Iris pigment epithelial cell (primary cell): ENCODE results near the gene SLC11A1.

Experiments
- DNase-seq: peaks from one replicate; pipeline ENCODE4 v3.0.0-alpha.2; 2011; ENCODE audit warnings: low read depth

SLC11A1 gene

DNA sequence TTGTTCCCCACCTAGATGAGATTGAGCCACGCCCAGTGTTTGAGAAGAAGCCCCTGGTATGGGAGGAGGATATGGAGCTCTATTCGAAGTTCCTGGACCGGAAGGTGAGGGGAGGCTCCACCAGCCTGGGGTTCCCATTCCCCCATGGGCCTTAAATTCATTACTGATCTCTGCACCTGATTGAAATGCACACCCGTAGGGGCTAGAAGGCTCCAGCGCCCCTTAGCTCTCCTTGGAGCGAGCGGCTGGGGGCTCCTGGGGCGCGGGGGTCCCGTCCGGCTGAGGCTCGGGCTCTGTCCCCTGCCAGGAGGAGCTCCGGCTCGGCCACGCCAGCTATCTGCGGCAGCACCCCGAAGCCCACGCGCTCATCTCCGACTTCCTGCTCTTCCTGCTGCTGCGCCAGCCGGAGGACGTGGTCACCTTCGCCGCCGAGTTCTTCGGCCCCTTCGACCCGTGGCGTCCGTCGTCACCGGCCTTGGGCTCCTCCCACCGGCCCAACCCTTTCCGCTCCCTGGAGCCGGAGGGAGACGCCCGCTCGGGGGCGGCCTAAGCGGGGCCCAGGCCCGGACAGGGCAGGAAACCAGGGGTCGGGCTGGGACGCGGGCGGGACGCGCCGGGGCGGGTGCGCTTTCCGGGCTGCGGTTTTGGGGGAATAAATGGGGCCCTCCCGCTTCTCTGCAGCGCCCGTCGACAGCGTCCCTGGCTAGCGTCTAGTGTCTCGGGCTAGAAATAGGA lies 14.5 kb upstream of the SLC11A1 start:
- DNase-seq: peak; percentile 63

DNA sequence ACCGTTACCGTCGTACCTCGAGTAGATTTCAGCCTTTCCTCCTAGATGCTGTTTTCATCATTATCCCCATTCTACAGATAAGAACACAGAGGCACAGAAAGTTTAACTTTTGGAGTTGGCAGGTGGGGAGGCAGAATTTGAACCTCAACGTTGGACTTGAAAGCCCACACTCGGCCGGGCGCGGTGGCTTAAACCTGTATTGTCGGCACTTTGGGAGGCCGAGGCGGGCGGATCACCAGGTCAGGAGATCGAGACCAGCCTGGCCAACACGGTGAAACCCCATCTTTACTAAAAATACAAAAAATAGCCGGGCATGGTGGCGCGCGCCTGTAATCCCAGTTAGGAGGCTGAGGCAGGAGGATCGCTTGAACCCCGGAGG lies 13.9 kb upstream of the SLC11A1 start:
- DNase-seq: no peak

DNA sequence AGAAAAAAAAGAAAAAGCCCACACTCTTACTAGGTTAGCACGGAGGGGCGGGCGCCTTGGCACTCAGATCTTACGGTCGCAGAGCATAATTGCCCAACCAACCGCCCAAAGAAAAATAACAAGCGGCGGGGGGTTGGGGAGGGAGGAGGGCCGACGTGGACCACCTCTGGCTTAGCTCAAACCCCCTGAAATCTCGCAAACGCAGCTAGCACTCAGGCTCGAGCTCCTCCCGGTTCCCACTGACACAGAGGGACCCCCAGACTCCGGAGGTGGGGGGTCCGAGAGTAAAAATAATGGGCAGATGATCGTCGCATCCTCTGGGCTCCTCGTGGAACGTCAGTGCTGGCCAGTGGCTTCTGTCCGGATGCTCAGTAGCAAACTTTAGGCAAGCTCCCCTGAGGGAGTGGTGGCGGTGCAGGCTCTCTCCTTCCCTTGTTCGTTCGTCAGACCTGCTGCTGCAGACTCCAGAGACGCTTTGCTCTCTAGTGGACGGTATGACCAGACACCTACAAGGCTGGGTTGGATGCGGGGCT lies 13.4 kb upstream of the SLC11A1 start:
- DNase-seq: peak; percentile 36

DNA sequence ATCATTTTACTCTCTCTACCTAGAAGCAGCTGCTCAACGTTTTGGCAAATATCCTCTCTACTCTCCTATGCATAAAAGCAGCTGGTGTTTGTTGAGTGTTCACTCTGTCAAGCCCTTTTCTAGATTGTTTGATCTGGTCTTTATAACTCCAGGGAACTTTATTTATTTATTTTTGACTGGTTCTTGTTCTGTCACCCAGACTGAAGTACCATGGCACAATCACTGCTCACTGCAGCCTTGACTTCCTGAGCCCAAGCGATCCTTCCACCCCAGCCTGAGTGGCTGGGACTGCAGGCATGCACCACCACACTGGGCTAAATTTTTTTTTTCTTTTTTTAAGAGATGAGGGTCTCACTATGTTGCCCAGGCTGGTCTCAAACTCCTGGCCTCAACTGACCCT lies 12.7 kb upstream of the SLC11A1 start:
- DNase-seq: no peak

DNA sequence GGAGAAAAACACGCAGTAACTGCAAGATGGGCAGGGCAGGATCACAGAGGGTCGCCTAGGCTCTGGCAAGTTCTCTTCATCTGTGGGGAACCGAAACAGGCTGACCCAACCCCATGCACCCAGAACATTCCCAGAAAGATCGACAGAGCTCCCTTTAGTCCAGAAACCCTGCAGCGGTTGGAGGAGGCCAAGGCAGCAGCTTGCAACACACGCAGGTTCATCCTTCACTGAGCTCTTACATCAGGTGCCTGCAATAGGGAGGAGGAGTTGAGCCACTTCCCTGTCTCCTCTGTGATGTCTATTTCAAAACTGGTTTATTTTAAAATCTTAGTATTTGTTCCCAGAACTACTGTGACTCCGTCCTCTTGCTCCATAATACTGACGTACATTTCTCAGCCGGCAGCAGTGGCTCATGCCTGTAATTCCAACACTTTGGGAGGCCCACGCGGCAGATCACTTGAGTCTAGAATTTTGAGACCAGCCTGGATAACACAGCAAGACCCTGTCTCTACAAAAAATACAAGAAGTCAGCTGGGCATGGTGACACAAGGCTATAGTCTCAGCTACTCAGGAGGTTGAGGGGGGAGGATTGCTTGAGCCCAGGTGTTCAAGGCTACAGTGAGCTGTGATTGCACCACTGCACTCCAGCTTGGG lies 11.5 kb upstream of the SLC11A1 start:
- peak; percentile 81 for DNase-seq

DNA sequence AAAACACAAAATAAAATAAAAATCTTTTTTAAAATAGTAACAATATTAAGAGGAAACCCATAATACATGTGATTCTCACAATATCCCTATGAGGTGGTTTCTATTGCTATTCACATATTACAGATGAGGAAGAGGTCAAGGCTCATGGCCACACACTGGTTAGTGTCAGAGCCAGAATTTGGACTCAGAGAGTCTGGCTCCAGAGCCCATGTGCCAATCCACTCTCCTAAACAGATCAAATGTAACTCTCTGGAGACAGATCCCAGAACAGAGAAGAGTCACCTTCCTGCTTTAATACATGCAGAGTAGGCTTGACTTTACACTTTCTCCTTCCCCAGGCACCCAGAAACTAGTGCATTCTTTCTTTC lies 10.1 kb upstream of the SLC11A1 start:
- no peak for DNase-seq

DNA sequence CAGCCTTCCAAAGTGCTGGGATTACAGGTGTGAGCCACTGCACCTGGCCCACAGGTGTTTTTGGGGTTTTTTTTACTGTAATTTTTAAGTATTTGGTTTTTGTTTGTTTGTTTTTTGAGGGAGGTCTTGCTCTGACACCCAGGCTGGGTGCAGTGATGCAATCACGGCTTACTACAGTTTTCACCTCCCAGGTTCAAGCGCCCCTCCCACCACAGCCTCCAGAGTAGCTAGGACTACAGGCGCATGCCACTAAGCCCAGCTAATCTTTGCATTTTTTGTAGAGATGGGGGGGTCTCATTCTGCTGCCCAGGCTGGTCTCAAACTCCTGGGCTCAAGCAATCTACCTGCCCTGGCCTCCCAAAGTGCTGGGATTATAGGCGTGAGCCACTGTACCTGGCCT lies 7.3 kb upstream of the SLC11A1 start:
- no peak for DNase-seq

DNA sequence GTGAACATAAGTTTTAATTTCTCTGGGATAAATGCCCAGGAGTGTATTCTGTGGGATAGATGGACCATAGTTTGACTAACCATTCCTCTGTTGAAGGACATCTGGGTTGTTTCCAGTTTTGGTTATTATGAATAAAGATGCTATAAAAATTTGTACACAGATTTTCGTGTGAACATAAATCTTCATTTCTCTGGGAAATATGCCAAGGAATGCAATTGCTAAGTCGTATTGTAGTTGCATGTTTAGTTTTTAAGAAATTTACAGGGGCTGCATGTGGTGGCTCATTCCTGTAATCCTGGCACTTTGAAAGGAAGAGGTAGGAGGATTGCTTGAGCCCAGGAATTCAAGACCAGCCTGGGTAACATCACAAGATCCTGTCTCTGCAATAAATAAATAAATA lies 6.9 kb upstream of the SLC11A1 start:
- peak; percentile 76 for DNase-seq

DNA sequence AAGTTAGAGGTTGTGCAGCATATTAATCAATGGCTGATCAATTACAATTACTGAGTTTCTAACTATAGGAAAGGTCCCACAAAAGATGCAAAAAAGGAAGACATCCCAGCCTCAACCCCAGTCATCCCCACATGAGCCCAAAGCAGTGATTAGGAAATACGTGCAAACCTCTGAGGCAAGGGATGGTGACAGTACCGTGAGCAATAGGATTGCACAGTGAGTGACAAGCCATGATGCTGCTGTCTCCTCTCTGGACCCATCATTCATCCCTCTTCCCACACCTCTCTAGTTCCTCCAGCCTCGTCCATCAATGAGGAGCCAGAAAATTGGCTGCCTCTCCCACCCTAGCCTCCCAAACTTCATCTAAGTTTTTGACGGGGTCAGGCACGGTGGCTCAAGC lies 4.0 kb upstream of the SLC11A1 start:
- no peak for DNase-seq

DNA sequence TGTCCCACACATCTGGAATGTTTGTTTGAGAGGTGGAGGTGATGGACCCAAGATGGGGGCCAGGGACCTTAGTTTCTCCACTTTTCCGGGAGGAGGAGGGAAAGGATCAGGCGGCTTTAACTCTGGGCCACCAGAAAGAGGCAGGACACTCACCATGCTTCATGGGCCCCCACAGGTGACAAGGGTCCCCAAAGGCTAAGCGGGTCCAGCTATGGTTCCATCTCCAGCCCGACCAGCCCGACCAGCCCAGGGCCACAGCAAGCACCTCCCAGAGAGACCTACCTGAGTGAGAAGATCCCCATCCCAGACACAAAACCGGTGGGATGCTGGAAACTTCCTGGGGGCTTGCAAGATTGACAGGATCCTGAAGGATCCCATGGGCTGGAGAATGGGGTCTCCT lies 712 bp downstream of the SLC11A1 start:
- DNase-seq: no peak

DNA sequence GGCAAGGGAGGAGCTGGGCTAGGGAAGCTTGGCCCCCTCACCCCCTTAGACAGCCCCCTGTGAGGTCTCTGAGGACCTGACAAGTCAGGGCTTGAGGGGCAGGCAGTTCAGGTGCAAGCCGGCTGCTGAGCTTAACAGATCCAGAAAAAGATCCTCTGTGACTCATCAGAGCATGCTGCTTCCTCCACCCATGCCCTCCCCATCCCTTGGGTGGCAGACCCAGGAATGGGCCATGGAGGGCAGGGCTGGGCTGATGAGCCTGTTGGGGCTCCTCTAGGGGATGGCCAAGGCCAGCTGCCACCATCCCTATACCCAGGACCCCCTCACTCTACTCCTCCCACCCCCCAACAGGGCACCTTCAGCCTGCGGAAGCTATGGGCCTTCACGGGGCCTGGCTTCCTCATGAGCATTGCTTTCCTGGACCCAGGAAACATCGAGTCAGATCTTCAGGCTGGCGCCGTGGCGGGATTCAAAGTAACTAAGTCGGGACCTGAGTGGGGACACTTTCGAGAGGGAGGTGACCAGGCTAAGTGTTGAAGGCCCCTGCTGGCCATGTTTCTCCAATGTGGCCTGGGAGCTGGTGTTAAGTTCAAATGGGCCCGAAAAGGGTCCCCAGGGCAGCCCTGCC lies 1.9 kb downstream of the SLC11A1 start:
- DNase-seq: no peak

DNA sequence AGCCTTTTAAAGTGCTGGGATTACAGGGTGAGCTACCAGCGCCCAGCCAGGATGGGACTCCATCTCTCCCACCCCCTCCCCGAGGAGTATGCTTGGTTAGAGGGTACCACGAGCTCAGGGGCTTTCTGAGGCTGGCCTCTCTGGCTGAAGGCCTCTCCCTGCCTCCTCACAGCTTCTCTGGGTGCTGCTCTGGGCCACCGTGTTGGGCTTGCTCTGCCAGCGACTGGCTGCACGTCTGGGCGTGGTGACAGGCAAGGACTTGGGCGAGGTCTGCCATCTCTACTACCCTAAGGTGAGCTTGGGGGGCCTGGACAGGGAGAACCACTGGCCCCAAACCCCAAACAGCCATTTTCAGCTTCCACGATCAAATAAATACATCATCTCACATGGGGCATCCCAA lies 2.9 kb downstream of the SLC11A1 start:
- no peak for DNase-seq

DNA sequence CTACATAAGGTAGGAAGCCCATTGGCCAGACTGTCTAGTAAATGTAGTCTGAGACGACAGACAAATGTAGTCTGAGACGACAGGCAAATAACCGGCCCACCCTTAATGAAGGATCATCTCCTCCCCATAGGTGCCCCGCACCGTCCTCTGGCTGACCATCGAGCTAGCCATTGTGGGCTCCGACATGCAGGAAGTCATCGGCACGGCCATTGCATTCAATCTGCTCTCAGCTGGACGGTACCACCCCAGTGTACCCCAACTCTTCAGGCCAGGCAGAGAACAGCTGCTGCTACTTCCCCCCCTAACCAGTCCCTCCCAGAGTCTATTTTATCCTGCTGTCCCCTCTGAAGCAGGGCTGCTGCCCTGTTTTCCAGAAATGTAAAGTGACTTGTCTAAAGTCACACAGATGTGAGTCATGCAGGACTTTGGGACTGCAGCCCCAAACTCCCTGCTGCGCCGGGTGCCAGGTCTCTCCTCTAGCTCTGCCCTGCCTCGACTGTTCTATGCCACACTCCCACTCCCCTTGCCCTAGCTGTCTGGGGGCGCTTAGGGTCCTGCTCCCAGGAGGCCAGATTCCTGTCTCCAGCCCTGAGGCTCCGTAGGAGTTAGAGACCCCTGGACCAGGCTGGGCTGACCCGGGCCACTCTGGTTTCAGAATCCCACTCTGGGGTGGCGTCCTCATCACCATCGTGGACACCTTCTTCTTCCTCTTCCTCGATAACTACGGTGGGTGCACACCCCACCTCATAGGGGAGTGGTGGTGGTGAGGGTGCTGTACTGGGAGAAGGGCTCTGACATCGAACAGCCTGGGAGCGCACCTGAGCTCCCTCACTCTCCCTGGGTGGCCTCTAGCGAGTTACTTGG lies 4.7 kb downstream of the SLC11A1 start:
- DNase-seq: no peak

DNA sequence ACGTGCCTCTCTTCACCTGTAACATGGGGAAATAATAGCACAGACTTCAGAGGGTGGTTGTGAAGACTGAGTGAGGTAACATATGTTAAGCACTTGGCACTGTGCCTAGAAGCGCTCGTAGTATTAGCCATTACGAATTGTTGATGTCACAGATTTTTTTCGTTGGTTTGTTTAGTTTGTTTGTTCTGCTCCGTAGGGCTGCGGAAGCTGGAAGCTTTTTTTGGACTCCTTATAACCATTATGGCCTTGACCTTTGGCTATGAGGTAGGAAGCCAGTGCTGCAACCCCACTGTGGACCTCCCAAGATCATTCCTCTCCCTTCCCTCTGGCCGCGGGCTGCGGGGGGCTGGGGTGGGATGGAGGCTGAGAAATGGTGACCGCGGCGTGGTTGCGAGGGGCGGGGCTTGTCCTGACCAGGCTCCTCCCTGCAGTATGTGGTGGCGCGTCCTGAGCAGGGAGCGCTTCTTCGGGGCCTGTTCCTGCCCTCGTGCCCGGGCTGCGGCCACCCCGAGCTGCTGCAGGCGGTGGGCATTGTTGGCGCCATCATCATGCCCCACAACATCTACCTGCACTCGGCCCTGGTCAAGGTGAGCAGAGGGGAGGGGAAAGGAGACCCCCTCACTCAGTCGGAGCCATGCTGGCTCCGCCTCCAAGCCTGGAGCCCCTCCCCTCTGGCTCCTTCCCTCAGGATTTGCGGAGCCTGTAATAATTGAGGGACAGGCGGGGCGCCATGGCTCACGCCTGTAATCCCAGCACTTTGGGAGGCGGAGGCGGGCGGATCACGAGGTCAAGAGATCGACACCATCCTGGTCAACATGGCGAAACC lies 5.5 kb downstream of the SLC11A1 start:
- peak; percentile 86 for DNase-seq

DNA sequence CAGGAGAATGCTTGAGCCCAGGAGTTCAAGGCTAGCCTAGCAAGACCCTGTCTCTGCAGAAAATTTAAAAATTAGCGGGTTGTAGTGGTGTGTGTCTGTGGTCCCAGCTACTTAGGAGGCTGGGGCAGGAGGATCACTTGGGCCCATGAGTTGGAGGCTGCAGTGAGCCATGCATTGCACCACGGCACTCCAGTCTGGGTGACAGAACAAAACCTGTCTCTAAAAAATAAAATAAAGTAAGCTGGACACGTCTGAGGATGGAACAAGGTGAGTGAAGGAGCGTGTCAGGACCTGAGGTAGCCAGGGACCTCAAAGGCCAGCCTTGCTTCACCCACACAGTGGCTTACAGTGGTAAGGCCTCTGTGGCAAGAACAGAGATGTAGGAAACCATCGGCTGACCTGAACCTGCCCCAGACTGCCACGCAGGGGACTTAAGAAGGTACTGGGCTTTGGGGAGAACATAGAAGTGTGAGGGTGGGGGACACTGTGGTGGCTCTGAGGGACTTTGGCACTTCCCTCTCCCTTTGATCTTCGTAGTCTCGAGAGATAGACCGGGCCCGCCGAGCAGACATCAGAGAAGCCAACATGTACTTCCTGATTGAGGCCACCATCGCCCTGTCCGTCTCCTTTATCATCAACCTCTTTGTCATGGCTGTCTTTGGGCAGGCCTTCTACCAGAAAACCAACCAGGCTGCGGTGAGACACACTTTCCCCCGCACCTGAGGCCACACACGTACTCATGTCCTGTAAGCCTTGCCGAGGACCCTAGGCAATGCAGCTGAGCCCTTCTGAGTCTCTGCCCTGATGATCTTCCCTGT lies 7.5 kb downstream of the SLC11A1 start:
- no peak for DNase-seq

DNA sequence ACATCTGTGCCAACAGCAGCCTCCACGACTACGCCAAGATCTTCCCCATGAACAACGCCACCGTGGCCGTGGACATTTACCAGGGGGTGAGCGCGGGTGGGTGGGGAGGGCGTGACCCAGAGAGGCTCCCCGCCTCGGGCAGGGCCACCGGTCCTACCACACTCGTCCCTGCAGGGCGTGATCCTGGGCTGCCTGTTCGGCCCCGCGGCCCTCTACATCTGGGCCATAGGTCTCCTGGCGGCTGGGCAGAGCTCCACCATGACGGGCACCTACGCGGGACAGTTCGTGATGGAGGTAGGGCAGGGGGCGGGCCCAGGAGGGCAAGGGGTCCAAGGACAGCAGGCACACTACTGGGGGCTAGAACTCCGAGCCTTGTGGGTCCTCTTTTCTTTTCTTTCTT lies 9.1 kb downstream of the SLC11A1 start:
- no peak for DNase-seq

DNA sequence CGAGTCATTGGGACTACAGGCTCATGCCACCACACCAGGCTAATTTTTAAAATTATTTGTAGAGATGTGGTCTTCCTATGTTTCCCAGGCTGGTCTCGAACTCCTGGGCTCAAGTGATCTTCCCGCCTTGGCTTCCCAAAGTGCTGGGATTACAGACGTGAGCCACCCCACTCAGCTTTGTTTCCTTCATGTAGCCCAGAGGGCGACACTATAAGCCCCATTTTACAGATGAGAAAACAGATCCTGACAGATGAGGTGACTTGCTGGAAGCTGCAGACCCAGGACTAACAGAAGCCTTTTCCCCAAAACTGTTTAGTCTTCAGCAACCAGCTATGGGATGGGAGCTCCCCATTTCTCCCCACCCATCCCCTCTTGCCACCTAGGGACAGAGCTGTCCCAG lies 10.4 kb downstream of the SLC11A1 start:
- no peak for DNase-seq

DNA sequence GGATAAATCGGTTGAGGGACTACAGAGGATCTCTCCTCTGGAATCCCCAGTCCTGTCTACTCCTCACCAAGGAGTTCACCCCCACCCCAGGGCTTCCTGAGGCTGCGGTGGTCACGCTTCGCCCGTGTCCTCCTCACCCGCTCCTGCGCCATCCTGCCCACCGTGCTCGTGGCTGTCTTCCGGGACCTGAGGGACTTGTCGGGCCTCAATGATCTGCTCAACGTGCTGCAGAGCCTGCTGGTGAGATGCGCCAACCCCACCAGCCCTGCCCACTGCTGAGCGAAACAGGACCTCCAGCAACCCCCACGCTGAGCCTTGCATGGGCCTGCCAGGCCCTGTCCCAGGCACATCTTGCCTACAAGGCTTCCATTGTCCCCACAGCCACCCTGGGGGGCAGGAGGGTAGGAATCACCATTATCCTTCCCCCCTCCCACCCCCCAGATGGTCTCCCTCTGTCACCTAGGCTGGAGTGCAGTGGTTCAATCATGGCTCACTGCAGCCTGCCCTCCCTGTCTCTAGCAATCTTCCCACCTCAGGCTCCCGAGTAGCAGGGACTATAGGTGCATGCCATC lies 10.9 kb downstream of the SLC11A1 start:
- DNase-seq: no peak

DNA sequence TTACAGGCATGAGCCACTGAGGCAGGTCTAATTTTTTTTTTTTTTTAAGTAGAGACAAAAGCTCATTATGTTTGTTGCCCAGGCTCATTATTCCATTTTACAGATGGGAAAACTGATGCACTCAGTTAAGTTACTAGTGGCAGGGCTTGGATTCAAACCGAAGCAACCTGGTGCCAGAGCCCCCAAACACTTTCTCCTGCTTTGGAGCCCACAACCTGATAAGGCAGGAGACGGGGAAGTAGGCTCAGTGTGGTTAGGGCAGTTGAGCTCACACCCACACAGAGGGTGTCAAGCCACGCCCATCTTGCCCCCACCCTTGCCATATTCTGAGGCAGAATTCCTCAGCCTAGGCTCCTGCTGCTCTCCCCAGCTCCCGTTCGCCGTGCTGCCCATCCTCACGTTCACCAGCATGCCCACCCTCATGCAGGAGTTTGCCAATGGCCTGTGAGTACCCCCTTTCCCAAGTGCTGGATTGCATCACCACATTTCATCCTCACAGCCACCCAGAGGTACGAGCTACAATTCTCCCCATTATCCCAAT lies 11.7 kb downstream of the SLC11A1 start:
- DNase-seq: no peak
